GM12874 (cell line): ENCODE measurements around the gene TMEM217.

Source experiments
- CTCF ChIP-seq: IDR thresholded peaks from 2 replicates; pipeline ENCODE4 v1.5.1; 2011; ENCODE audit warnings: low read depth, mild to moderate bottlenecking, control low read depth, low read length, moderate library complexity; ENCODE audit not compliant: insufficient read depth

Gene TMEM217

GRCh38 chr6:37221585-37222124, 36.3 kb downstream of the TMEM217 start:
- TF ChIP-seq CTCF: no peak

GRCh38 chr6:37218511-37218910, 39.4 kb downstream of the TMEM217 start:
- no peak for TF ChIP-seq CTCF

- no peak for TF ChIP-seq CTCF
Observed at GRCh38 chr6:37218061-37218460, 39.9 kb downstream of the TMEM217 start.

- TF ChIP-seq CTCF: no peak
Observed at GRCh38 chr6:37212268-37212667, 45.7 kb downstream of the TMEM217 start.

- TF ChIP-seq CTCF: peak; percentile 83
Observed at GRCh38 chr6:37210313-37210968, 47.5 kb downstream of the TMEM217 start.

- TF ChIP-seq CTCF: no peak
Observed at GRCh38 chr6:37209461-37210205, 48.3 kb downstream of the TMEM217 start.

- no peak for TF ChIP-seq CTCF
Observed at GRCh38 chr6:37208793-37209192, 49.2 kb downstream of the TMEM217 start.
